NK-92 treated with Interleukin-12 subunit alpha and Interleukin-12 subunit beta, amount 100 ng/mL, for 24 hours (cell line): ENCODE results near the gene KRTAP5-8.
"Not testable (repeated sequence)": the region's sequence is repeated elsewhere in the genome, so short reads cannot be mapped to it uniquely, and the experiment has no call there.

Experiments
- DNase-seq: peaks from one replicate; lab custom pipeline; 2025; lab: John Stamatoyannopoulos, UW

KRTAP5-8 gene

GRCh38 chr11:71543866-71544265 is 6.0 kb downstream of the KRTAP5-8 start:
- no peak for DNase-seq

- DNase-seq: no peak
Observed at GRCh38 chr11:71544525-71545214, 6.8 kb downstream of the KRTAP5-8 start.

- DNase-seq: no peak
Observed at GRCh38 chr11:71545405-71545966, 7.7 kb downstream of the KRTAP5-8 start.

- no peak for DNase-seq
Observed at GRCh38 chr11:71548120-71548519, 10.3 kb downstream of the KRTAP5-8 start, which contains the start of gene KRTAP5-9. TSS of gene KRTAP5-9 (plus strand) at chr11:71548420. CDS start at chr11:71548658, 238 bp downstream.

- no peak for DNase-seq
Observed at GRCh38 chr11:71548716-71549151, 10.9 kb downstream of the KRTAP5-8 start.

GRCh38 chr11:71551711-71552110 is 13.9 kb downstream of the KRTAP5-8 start:
- no peak for DNase-seq

- no peak for DNase-seq
Observed at GRCh38 chr11:71554996-71555395, 17.2 kb downstream of the KRTAP5-8 start.

GRCh38 chr11:71555508-71555907 is 17.7 kb downstream of the KRTAP5-8 start:
- DNase-seq: no peak

GRCh38 chr11:71556018-71556417 is 18.2 kb downstream of the KRTAP5-8 start:
- no peak for DNase-seq

- no peak for DNase-seq
Observed at GRCh38 chr11:71557257-71557656, 19.4 kb downstream of the KRTAP5-8 start.

GRCh38 chr11:71558996-71559395 is 21.2 kb downstream of the KRTAP5-8 start:
- no peak for DNase-seq

- DNase-seq: no peak
Observed at GRCh38 chr11:71562120-71562519, 24.3 kb downstream of the KRTAP5-8 start.

GRCh38 chr11:71563406-71563805 is 25.6 kb downstream of the KRTAP5-8 start:
- no peak for DNase-seq

- DNase-seq: no peak
Observed at GRCh38 chr11:71564430-71564829, 26.6 kb downstream of the KRTAP5-8 start.

- DNase-seq: no peak
Observed at GRCh38 chr11:71565263-71565662, 27.4 kb downstream of the KRTAP5-8 start, which contains the start of gene KRTAP5-10. TSS of gene KRTAP5-10 (plus strand) at chr11:71565563. CDS start at chr11:71565588, 25 bp downstream.

- no peak for DNase-seq
Observed at GRCh38 chr11:71566081-71566620, 28.3 kb downstream of the KRTAP5-8 start.

GRCh38 chr11:71566626-71567599 is 29.1 kb downstream of the KRTAP5-8 start:
- DNase-seq: not testable (repeated sequence)

GRCh38 chr11:71567633-71568032 is 29.8 kb downstream of the KRTAP5-8 start:
- DNase-seq: not testable (repeated sequence)

GRCh38 chr11:71568704-71569349 is 31.0 kb downstream of the KRTAP5-8 start:
- DNase-seq: no peak

GRCh38 chr11:71571101-71571850 is 33.5 kb downstream of the KRTAP5-8 start:
- DNase-seq: not testable (repeated sequence)

GRCh38 chr11:71572811-71573210 is 35.0 kb downstream of the KRTAP5-8 start:
- no peak for DNase-seq
